ENCODE measurements around the gene LRP2BP. TPM values are rescaled to one million over a fixed set of nuclear protein-coding genes. Genes with fewer than 3 reads are reported as not detected.

LRP2BP gene
- total RNA-seq, 4 donors from 2014 or later: 0.85 to 2.1 (median 1.4) TPM

GRCh38 chr4:185382754-185383153 lies 13.0 kb downstream of the LRP2BP start:
- no peak for TF ChIP-seq CTCF (IDR thresholded peaks at IDR 0.05; ENCODE audit: low read depth)

GRCh38 chr4:185381288-185382196 lies 14.2 kb downstream of the LRP2BP start:
- no peak for TF ChIP-seq CTCF (IDR thresholded peaks at IDR 0.05; ENCODE audit: low read depth)

GRCh38 chr4:185380320-185380719 lies 15.4 kb downstream of the LRP2BP start:
- TF ChIP-seq CTCF (IDR thresholded peaks at IDR 0.05; ENCODE audit: low read depth): no peak

- no peak for TF ChIP-seq CTCF (IDR thresholded peaks at IDR 0.05; ENCODE audit: low read depth)
Measured at GRCh38 chr4:185379326-185380295, 16.1 kb downstream of the LRP2BP start.

GRCh38 chr4:185378264-185378663 lies 17.5 kb downstream of the LRP2BP start:
- no peak for TF ChIP-seq CTCF (IDR thresholded peaks at IDR 0.05; ENCODE audit: low read depth)

- no peak for TF ChIP-seq CTCF (IDR thresholded peaks at IDR 0.05; ENCODE audit: low read depth)
Measured at GRCh38 chr4:185374573-185374972, 21.2 kb downstream of the LRP2BP start.

GRCh38 chr4:185374027-185374426 lies 21.7 kb downstream of the LRP2BP start:
- TF ChIP-seq CTCF (IDR thresholded peaks at IDR 0.05; ENCODE audit: low read depth): no peak
